Left forelimb (tissue), 1 donor: ENCODE measurements around the gene ARPC5L.

Experiments used
- DNase-seq: peaks from one replicate; pipeline ENCODE4 v3.0.0-alpha.2; 2018; ENCODE audit warnings: low spot score

ARPC5L gene

DNA sequence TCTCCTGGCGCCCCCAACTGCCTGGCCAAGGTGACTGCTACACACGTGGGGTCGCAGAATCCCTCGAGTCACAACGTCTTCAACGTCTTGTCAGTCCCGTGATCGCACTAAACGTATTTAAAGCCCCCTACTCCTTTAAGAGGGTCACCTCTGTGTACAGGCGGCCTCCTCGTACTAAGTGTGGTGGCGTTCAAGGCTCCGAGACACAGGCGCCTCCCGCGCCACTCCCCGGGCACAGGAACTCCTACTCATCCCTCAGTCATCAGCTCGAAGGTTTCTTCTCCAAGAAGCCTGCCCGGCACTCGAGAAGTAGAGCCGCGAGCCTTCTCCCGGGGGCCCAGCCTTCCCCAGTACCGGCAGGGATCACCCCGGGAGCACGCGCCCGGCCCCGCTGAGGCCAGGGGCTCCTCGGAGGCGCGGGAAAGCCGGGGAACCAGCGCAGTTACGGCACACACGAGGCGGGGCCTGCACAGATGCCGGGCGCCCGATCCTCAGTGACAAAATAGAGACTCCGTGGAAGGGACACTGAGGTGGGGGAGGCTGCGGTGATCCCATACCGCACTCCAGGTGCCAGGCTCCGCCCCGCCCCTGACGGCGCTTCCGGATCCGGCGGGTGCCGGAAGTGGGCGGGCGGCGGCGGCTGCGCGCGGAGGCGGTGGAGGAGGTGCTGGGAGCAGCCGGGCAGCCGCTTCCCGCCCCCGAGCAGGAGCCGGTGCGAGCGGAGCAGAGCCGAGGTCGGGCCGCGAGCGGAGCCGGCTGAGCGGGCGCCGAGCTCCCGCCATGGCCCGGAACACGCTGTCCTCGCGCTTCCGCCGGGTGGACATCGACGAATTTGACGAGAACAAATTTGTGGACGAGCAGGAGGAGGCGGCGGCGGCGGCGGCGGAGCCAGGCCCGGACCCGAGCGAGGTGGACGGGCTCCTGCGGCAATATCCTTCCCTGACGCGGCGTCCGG lies 6.9 kb downstream of the ARPC5L start:
- peak; percentile 92 for DNase-seq

DNA sequence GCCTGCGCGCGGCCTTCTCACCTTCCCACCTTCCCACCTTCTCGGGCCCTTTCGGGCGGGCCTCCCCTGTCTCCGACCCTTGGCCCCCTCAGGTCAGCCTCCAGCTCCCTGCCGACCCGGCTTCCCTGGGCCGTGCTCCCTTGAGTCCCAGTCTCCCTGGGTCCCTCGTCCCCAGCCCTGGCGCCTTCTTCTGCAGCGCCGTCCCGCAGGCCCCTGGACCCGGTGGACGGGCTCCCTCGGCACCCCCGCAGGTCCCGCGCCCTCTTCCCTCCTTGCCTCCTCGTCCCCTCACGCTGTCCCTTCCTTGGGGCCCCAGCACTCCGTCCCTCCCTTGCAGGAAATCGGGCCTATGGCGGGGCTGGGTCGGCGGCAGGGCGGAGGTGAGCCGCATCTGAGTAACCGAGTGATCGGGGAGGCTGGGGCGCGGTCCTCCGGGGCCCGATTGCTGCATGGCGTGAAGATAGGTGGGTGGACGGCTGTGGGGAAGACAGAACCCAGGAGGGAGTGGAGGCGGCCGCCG lies 7.6 kb downstream of the ARPC5L start:
- DNase-seq: no peak

DNA sequence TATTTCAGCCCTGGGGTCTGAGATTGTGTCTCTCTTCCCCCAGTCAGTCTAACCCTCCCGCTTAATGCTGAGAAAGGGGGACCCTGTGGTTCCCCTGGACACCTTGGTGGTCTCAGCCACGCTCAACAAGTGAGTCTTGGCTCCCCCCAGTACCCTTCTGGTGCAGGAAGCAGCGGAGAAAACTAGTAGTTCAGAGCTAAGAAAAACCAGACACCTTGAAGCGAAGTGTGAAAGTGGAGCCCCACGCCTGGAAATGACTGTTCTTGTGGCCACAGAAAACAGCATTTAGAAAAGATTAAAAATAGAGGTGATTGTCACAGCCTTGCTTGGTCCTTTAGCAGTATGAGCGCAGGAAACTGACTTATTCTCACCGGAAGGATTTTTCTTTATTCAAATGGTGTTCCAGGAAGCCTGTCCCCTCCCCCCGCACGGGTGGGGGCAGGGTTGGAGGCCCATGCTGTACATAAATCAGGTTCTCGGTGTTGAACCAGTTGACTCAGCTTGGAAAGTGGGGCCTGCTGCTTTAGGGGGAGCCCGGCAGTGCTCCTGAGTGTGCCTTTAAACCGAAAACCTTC lies 8.1 kb downstream of the ARPC5L start:
- no peak for DNase-seq

DNA sequence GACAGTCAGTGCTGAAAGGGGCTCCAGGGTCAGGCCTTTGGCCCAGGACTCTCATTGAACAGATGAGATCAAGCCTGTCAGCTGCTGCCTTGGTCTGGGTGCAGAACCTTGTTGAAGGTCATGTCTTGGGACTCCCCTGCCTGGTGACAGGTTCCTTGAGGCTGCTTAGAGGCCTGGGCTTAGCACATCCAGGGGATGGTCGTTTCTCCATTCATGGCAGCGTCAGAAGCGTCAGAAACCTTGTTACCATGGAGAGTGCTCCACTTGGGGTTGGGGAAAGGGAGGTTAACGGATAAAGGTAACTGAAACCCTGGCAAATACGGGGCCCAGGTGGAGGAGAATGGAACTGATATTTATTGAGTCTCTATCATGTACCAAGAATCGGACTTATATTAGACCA lies 8.8 kb downstream of the ARPC5L start:
- DNase-seq: no peak

DNA sequence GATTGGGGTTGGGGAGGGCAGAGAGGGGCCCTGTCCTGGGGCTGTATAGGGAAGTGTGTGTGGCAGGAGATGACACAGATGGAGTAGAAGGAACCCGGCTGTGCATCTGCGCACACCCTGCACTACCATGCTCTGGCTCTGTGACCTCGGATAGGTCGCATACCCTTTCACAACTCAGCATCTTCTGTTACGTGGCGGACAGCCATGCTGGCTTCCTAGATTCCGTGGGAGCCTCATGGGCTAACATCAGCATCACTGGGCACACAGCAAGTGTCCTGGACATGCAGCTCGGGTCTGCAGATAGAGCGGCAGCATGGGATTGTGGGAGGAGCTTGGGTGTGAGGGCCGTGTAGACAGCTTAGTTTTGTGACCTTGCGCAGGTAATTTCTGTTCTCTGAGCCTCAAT lies 9.2 kb downstream of the ARPC5L start:
- DNase-seq: no peak

DNA sequence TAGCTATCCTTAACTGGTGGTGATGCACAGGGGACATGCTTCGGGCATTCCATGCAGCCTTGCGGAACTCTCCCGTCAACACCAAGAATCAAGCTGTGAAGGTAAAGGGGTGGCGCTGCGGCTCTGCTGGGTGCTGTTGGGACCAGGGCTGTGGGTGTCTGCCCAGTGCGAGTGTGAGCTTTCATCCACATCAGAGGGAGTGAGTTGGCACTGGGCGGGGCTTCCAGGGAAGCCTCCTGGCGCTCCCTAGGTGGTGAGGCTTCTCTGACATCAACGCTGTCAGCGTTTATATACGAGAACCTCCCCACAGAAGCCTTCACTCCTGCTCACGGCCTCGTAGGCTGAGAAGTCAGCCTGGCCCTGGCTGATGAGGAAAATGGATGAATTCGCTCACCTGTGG lies 11.7 kb downstream of the ARPC5L start:
- DNase-seq: no peak

DNA sequence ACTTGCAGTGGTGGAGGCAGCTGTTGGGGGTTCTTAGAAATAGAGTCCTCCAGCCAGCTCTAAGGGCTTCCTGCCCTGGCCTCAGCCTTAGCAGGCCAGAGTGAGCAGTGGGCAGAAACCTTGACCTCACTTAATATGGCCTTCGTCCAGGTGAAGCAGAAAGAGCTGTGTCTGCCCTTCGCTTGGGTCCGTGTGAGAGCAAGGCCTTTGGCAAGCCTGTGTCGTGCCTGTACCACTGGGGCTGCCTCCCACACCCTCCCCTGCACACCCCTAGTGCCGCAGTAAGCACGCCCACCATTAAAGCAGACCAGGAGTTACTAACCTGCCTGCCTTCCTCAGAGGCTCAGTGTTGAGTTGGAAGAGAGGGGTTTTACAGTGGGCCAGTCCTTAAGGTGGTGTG lies 13.6 kb downstream of the ARPC5L start:
- DNase-seq: no peak

DNA sequence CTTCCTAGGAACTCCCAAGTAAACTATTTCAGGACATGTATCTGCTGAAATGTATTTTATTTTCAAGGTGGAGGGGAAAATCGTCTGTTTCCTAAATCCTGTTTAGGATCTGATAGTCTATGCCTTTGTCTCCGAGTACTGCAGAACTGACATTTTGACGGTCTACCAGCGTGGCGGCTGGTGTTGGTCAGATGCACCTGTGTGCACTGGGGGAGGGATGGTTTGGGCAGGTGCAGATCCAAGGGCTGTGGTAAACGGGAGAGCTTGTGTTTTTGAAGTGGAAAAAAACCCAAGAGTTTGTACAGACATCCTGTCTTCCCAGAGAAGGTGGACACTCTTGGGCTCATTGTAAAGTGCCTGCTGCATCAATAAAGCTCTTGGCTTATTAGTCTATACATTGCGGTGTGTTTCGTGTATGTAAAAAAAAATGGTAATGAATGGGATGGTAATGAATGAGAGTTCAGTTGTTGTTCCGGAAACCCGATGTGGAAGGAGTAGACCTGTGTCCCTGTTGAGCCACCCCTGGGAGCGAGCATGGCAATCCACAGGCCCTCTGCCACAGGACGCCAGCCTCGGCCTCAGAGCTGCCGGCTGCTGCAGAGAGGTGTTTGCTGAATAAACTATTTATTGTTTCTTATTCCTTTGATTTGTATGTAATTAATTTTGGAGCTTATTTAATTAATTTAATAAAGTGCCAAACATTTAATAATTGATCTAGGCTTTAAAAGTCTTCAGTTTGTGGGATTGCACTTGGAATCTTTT lies 15.3 kb downstream of the ARPC5L start:
- DNase-seq: no peak

DNA sequence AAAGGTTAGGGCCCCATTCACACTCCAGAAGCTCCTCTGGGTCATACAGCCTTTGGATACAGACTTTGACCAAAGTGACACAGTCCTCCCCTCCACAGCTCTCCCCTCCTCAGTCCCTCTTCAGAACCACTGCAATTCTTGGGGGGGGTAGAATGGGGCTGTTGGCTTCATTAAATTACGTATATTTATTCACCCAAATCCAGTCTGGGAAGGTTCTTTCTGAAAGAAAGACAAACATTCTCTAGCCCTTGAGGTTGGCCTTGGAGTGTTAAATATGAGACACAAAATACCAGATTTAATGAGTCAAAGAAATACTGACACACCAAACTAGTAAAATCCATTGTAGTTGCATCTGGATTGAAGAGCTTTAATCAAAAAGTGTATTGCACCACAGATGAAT lies 16.1 kb downstream of the ARPC5L start:
- DNase-seq: no peak

DNA sequence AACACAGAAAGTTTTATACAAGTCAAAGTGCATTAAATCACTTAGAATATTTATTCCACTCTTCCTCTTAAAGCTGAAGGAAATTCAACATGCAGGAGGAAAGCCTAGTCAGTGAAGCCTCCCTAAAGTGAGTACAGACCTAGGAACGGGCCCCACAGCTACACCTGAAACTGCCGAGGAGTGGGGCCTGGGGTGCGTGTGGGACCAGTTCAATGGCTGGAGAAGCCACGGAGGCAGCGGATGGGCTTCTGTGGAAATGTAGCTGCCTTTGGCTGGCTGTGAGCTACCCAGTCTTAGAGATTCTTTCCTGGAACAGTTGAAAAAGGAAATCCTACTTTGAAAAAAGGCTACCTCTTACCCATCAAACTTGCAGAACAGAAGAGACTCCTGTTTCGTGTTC lies 16.6 kb downstream of the ARPC5L start:
- DNase-seq: no peak

DNA sequence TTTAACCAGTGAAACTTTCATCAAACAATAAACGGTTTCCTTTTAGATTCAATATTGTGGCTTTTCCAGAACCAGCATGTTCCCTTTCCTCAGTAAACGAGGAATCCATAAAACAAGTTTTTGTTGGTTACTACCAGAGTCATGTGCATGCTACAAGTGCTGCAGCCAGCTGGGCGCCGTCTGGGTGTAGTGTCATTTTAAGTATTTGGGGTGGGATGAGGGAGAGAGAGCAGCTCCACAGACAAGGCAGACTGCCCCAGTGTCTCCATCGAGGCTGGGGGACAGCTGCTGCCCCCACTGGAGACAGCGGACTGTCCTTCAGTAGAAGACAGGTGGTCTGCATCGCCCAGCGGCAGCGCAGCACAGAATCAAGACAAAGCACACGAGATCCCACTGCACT lies 17.3 kb downstream of the ARPC5L start:
- no peak for DNase-seq

DNA sequence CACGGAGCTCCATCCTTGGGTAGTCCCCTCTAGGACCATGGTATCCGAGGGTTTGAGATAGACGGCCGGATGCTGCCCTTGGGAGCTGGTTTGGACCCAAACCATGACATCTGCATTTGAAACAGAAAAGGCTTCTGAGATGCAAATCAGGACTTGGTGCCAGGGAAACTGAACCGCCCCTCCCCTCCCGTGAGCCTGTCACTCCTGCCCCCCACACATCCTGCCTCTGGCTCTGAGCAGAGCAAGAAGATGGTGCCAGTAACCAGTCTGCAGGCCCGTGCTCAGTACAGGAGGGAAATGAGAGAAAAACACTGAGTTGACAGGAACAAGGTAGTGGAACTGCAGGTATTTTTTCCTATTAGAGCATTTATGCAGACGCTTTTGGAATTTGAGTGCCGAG lies 18.6 kb downstream of the ARPC5L start:
- DNase-seq: no peak

DNA sequence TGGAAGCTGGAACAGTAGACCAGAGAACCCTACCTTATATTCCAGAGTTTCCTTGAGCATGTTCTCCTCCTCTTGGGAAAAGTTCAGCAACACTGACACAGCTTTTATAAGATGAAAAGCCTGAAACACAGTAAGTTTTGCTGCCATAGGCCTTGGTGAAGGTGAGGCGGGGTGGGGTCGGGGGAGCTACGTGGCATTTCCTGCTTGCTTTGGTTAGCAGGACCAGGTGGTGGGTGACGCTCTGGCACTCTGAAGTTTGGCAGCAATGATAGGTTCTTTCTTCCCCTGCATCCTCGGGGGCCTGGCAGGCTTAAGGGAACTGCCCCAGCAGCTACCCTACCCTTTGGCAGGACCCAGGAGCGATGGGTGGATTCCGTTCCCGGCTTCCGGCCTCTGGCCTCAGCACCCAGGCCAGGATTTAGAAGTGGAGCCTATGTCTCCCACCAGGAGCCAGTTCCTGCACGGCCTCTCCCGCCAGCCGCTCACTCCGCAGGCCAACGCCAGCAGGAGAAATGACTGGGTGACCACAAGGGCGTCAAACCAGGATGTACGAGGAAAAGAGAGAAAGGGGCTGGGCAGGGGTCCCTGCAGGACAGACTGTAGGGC lies 19.3 kb downstream of the ARPC5L start:
- DNase-seq: no peak

DNA sequence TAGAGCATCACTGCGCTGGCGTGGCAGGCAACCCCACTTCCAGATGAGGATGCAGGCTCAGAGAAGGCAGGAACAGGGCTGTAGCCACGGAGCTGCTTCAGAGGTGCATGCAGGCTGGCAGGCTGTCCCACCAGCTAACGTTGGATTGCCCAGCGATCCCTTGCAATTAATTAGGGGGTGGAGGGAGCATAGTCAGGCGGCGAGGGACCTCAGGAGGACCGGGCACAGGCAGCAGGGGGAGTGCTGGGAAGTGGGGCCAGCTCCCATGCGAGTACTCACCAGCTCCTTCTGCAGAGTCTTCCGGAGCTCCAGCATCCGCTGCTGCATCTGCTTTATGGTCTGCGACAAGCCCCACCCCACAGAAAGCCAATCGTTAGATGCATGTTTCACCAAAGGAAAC lies 20.3 kb downstream of the ARPC5L start:
- no peak for DNase-seq

DNA sequence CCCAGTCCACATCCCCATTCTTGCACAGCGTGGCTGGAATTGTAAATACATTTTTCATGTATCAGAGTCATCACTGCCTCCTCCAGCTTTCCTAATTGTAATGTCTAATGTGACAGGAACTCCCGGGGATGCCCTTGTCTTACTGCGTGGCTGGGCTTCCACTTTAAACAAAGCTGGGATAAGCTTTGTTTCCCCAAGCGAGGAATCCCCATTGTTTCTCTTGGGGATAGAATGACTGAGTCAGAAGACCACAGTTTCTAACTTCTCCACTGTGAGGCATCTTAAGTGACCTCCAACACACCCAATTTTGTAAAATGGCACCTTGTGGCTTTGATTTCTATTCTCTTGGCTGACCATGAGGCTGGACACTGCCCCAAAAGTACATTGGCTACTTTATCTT lies 22.4 kb downstream of the ARPC5L start:
- no peak for DNase-seq

DNA sequence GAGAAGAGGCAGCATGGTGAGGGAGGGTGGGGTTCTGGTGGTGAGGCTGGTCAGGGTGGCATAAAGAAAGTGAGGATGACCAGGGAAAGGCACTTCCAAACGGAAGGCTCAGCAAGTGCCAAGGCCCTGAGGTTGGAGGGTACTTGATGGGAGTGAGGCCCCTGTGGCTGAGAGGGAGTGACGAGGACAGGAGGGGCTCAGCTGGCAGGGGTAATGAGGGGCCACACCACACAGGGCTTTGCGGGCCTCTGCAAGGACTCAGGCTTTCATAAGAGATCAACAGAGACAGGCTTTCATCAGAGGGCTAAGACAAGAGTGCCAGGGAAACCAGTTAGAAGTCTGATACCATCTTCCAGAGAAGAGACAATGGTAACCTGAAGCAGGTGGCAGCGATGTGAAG lies 23.6 kb downstream of the ARPC5L start:
- DNase-seq: no peak

DNA sequence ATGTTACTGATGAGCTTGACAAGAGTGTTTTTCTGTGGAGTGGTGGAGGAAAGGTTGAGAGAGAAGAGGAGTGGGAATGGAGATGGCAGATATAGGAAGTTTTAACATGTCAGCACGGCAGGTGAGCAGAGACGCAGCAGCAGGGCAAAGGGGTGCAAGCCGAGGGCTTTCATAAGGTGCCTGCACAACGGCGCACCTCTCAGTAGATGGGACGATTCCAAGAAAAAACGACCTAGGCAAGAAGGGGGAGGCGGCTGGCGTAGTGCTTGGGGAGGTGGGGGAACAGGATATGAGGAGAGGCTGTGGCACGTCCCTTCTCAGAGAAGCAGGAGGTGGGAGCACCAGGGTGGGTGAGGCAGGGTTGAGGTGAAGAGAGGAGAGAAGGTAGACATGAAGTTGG lies 24.5 kb downstream of the ARPC5L start:
- no peak for DNase-seq

DNA sequence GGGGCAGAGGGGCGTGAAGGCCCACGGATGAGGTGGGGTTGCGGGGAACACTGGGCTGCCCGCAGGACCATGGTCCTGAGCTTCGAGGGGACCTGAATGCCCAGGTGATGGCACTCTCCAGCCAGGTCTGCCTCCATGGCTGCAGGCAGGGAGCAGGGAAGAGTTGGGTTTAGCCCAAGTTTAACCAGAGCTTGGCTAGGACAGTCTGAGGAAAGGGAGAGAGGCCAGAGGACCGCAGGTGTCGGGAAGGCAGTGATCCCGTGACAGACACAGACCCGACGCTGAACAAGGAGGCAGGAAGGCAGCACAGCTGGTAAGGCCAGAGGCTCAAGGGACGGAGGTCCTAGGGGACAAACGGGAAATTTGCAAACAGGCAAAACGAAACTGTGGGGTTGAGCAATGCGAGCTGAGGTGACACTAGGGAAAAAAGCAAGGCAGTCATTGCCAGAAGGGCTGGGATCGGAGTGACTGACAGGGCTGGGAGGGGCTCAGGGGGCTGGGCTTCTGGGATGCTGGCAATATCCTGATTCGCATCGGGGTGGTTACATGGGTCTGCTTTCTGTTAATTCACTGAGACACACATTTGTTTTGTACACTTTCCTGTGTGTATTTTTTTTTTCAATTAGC lies 25.0 kb downstream of the ARPC5L start:
- DNase-seq: no peak

DNA sequence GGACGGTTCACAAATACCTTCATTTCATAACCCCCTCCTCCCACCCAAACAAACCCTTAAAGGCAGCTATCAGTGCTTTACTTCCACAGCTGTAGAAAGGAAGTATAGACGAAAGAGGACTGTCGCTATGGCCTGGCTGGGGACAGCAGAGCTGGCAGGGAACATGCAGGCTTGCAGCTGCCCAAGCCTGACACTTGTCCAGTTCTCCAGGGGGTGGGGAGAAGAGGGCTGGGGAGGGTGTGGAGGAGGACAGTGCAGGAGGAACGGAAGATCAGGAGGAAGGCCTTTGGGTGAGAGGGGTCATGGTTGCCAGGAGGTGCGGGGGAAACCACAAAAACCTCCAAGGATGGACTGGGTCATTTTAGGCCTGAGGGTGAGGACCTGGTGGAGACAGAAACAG lies 25.9 kb downstream of the ARPC5L start:
- DNase-seq: no peak

DNA sequence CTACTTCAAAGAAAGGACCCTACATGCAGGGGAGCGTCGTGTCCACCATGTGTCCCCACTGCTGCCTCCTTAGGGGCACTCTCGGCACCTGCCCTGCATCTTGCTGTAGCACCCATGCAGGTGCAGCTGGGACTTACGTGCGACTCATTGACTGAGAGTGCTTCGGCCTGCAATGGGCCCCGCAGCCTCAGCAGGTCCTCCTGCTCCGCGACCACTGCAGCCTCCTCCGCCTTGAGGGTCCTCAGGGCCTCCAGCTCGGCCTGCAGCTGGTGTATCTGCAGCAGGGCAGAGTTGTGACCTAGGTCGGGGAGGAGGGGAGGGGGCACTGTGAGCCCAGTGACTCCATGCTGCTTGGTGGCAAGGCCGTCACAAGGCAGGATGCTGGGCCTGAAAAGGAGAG lies 27.1 kb downstream of the ARPC5L start:
- DNase-seq: no peak

DNA sequence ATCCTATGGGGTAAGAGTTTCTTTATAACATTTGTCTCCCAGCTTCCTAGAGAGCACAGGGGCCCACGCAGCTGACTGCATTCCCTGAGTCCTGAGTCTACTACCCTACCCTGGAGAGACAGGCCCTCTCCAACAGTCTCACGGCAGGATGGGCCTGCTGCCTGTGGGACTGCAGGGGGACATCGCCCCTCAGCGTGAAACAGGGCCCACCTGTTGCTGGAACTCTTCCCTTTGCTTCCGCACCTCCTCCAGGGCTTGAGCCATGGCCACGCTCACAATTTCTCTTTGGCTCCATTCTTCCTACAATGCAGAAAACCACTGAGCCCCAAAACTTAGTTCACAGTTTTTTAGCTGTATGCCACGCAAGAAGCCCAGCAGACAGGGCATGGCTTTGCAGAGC lies 28.2 kb downstream of the ARPC5L start:
- DNase-seq: no peak
